PC-3 (cell line): ENCODE measurements around the gene SSTR3.

ENCODE experiments used
- CTCF ChIP-seq: fragments of 300-600 bp; sonication (generic); conservative IDR thresholded peaks from 2 replicates; pipeline ENCODE4 v1.5.1; 2017; ENCODE audit warnings: antibody characterized with exemption, low read depth, mild to moderate bottlenecking, low read length
- EZH2 ChIP-seq: fragments of 300-600 bp; sonication (generic); IDR thresholded peaks from one replicate; pipeline ENCODE4 v1.6.1; 2017; ENCODE audit warnings: antibody characterized with exemption, mild to moderate bottlenecking, low read length; ENCODE audit not compliant: unreplicated experiment

GRCh38 chr22:37185646-37186227 is 26.5 kb downstream of the SSTR3 start:
- TF ChIP-seq CTCF (no peak), EZH2 (no peak)
